Measurements from ENCODE around the gene TRAPPC1.

TRAPPC1 gene

DNA sequence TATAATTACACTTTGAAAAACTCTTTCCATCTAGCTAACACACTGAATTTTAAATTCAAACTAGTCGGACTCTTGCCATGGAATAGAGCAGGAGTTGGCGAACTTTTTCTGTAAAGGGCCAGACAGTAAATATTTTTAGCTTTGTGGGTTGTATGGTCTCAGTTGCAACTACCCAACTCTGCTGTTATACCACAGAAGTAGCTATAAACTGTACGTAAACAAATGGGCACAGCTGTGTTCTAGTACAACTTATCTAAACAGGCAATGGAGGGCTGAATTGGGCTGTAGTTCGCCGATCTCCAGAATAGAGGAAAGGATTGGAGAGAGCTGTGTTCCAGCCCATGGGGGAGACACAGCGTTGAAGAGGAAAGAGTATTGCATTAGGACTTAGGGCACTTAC, 9.0 kb upstream of the TRAPPC1 start:
- no peak for DNase-seq (ENCODE audit: low read depth in 2 of 3, low spot score in 1 of 3)

DNA sequence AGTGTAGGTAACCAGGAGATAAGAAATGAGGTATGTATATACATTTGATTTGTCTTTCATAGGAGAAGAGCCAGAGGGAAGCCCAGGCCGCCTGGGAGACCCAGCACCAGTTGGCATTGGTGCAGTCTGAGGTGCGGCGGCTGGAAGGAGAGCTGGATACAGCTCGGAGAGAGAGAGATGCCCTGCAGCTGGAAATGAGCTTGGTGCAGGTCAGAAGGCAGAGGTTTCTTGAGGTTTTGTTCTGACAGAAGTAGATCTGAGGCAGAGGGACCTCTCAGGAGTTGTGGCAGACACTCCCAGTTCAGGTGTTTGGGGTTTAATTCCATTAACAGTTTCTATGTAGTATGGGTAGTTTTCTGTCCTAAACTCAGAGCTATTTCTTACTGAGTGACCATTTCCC, 8.3 kb upstream of the TRAPPC1 start:
- DNase-seq (ENCODE audit: low read depth in 2 of 3, low spot score in 1 of 3) = no peak

DNA sequence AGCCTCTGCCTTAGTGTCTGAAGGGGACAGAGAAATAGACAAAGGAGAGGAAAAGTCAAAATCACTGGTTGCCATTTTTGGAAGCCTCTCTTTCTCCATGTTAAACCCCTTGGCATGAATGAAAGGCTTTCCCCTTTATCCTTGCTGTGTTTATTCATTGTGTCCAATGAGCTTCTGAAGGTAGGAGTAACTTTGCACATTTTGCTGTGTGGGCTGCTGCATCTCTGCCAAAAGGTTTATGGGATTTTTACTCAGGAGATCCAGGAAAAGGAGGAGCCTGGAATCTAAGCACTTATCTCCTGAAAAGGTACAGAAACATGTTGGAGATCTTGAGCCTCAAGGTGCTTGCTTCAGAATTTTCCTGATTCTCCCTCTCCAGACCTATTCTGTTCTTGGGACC, 4.1 kb upstream of the TRAPPC1 start:
- no peak for DNase-seq (ENCODE audit: low read depth in 2 of 3, low spot score in 1 of 3)

DNA sequence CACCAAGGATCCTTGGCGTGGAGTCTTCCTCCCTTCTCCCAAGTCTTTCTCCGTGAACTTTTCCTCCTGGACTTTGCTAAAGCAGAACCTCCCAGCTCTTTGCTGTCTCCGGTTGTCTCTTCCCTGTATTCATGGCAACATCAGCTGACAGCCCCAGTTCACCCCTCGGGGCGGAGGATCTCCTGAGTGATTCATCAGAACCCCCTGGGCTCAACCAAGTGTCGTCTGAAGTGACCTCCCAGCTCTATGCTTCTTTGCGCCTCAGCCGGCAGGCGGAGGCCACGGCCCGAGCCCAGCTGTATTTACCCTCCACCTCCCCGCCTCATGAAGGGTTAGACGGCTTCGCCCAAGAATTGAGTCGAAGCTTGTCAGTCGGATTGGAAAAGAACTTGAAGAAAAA, 1.2 kb upstream of the TRAPPC1 start:
- DNase-seq (ENCODE audit: low read depth in 2 of 3, low spot score in 1 of 3) = peak in 1 of 3 donors; percentile 12

DNA sequence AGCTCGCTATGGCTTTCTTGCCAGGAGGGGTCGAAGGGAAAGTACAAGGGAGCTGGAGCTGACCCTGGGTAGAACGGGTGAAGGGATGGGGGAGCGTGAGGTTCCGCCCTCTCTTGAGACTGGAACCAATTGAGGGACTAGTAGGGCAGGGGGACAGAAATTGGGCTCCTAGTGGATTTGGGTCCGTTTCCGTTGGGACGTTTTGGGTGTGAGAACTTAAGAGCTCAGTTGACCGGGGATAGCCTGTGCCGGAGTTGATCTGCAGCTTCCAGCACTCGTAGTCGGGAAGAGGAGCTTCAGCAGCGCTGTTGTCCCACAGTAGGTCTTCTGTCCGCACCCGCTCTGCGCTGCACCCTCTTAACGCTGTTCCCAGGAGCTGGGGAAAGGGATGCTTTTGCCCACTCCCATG, 741 bp upstream of the TRAPPC1 start:
- no peak for DNase-seq (ENCODE audit: low read depth in 2 of 3, low spot score in 1 of 3)

DNA sequence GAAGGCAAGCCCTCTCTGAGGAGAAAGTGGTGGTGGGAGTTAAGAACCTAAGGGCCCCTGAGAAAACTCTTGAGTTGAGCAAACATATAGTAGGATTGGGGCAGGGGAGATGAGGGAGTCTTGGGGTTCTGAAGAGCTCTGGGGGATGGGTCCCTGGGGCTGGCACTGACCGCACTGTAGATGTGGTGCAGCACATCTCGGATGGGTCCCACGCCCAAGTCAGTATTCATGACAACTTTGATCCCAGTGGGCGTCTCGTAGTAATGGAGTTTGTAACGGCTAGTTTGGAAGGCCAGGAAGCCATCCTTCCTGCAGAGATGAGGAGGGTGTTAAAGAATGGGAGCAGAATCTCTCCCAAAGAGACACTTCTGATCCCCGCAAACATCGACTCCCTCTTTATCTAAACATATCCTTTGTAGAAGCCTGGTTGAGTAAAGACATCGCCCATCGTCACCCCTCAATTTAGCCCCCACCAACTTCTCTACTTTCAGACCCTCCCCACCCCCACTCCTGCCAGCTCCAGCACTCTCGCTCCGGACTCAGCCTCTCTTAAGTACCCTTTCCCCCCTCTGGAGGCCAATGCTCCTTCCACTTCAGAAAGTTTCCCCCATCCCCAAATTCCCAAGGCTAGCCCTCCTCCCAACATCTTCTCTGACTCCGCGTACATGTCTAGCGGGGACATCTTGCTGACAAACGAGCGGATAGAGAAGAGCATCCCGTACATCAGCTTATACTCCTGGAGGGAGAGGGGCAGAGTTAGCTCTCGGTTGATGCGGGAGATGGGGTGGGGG, 710 bp downstream of the TRAPPC1 start:
- DNase-seq (ENCODE audit: low read depth in 2 of 3, low spot score in 1 of 3) = no peak

DNA sequence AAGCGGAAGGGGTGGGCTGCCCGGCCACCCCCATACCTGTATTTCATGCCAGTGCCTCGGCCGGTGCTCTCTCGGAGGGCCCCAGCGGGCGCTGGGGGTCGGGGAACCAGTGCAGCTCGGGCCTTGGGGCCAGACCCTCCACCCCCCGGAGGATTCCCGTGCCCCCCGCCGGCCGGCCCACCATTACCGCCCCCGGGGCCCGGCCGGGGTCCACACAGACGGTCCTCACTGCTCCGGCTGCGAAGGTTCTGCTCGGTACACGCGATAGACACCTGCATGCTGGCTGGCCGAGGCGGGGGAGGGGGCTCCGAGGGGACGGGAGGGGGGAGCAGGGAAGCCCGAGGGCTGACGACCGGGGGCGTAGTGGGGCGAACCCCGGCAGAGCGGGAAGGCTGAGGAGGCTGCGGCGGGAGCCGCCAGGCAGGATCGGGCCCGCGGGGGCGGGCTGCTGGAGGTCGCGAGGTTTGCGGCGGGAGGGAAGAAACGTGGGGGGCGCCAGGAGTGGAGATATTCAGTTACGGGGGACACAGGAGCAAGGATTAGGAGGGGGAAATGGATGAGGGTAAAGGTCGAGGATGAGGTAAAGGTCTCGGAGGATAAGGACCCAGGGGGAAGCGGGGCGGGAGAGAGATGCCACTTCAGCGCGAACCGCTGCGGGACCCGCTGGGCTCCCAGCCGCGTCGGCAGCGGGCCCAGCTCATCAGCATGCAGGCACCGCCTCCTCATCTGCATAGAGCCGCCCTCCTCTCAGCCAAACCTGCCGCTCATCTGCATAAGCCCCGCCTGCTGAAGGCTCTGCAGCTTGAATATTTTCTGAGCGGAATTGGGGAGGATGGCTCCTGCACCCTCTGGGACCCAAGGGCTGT, 2.4 kb downstream of the TRAPPC1 start, which contains the start of gene KCNAB3:
Gene KCNAB3 (minus strand): TSS at position 699 of the 866 bp plus-strand sequence. CDS start 421 bp downstream, at position 278.
- peak in 2 of 3 donors; percentile 26 to 59 for DNase-seq (ENCODE audit: low read depth in 2 of 3, low spot score in 1 of 3)

DNA sequence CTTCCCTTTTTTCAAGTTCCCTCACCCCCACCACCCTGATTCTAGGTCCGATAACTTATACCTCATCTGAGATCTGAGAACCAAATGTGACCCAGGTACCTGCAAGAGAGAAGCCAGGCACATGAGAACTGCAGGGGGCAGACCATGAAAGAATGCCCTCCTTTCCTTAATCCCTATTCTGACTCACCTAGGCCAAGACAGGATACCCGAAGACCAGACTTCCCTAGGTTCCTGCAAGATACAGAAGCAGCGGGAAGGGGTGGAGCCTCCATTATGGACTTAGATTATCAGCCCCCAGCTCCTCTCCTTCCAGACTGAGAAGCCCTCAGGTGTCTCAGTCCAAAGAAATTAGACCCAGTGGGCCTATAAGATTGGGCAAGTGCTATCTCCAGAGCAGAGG, 4.2 kb downstream of the TRAPPC1 start:
- no peak for DNase-seq (ENCODE audit: low read depth in 2 of 3, low spot score in 1 of 3)

DNA sequence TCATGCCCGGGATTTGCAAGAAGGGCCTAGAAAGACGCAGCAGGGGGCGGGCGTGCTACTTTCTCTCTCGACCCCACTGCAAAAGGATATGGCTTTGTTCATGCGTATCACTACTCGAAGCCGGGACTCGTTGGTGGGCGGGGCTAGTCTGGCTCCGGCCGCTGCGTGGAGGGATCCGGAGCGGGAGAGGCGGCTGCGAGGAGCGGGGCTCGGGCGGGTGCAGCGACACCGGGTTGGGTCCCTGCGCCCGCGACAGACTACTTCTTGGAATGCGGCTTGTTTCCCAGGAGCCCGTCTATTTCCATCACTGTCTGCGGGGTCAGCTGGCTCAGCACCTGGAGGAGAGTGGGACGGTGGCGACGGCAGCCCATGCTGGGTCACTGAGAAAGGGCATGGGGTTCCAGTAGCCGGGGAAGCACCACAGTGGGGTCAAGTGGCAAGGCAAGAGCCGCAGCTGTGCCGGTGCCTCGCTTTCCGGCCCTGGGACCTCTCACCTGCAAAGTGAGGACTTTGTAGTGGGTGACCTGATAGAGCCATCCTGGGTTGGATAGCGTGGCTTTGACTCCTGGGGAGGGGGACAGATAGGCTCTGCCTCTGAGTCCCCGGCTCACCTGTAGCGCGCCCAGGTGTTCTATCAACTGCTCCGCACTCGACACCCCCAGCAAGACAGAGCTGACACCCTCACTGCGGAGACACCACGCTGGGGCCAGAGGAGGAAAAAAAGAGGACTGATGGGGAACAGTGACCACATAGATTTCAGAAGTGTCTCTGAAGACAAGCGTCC, 8.7 kb downstream of the TRAPPC1 start:
- peak; percentile 70 to 73 (median 72) for DNase-seq (ENCODE audit: low read depth in 2 of 3, low spot score in 1 of 3)

DNA sequence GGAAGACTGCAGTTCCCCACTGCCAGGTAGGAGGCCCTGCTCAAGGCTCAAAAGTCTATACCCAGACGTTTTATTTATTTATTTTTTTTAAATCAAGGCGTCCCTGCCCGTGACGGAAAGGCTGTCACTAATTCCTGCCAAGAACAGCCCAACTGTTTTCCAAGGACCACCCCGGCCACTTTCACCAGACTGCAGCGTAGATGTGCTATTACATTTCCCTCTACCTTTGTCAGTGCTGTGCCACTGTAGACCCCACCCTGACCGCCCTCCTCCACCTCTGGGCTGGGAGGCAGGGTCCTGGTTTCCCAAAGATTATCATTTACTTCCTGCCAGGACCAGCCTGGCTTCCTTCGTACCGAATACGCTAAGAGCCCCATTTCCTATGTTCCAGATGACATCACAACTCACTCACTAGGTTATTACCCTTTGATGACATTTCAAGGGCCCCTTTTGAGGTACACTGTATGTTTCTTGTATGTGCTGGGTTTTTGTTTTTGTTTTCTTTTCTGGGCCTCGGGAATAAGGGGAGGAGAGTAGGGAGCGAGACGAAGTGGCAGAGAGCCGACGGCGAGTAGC, 9.4 kb downstream of the TRAPPC1 start:
- DNase-seq (ENCODE audit: low read depth in 2 of 3, low spot score in 1 of 3) = no peak

DNA sequence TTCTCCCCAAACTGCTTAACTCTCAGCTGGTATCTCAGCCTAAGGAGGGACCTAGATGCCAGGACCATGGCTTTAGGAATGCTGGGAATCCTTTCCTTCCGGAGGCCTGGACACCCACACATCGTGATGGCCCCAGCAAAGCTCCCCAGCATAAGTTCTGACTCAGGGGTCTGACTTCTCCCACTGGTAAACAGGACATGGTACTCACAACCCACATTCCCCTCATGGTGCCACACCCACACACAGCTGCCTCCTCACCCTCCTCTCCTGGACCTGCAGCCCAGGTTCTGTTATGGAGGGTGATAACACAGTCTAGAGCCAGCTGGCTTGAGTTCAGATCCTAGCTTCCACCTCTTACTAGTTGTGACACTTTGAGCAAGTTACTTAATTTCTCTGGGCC, 14.9 kb downstream of the TRAPPC1 start:
- DNase-seq (ENCODE audit: low read depth in 2 of 3, low spot score in 1 of 3) = no peak

DNA sequence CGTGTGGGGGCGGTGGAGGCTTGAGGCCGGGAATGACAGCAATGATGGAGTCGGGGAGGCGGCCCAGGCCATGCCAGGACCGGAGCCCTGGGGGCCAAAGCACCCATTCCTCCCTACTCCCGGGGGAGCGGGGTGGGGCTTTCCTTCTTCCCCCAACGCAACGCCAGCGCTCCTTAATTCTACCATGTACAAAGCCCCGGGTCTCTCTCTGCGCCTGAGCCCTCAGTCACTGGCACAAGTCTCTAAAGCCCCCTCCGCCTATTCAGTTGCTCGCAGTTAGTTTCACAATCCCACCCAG, 15.4 kb downstream of the TRAPPC1 start:
- no peak for DNase-seq (ENCODE audit: low read depth in 2 of 3, low spot score in 1 of 3)

DNA sequence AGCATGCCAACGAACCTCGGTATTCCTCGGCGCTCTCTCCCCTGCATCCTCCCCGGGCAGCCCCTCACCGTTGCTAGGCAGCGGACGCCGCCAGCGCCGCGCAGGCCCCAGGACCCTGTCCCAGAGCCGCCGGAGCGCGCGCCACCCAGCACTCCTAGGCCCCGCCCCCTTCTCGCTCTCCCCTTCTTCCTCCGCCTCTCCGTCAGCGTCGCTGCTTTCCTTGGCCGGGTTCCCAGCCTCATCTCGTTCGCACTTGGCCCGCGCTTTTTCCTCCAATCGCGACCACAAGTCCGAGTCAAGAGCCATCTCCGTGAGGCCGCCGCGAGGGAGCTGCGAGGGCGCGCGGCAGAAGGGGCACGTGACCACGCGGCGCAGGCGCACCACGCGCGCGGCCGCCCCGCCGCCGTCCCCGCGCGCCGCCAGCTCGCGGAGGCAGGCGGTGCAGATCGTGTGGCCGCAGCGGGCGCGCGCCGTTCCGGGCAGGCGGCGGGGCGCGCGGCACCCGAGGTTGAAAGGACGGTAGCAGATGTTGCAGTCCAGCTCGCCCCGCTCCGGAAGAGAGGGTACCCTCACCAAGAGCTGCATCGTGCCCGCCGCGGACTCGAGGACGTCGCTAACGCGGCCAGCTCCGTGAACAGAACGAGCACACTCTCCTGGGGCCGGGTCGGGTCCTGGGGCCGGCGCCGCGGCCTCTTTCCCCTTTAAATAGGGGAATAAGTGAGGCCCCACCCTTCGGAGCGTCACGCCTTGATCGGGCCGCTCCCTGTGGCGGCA, 15.9 kb downstream of the TRAPPC1 start, which contains the start of gene RNF227:
Gene RNF227 (minus strand): TSS at position 679 of the 774 bp plus-strand sequence. CDS start 94 bp downstream, at position 585.
- DNase-seq (ENCODE audit: low read depth in 2 of 3, low spot score in 1 of 3) = peak; percentile 80 to 89 (median 85)

DNA sequence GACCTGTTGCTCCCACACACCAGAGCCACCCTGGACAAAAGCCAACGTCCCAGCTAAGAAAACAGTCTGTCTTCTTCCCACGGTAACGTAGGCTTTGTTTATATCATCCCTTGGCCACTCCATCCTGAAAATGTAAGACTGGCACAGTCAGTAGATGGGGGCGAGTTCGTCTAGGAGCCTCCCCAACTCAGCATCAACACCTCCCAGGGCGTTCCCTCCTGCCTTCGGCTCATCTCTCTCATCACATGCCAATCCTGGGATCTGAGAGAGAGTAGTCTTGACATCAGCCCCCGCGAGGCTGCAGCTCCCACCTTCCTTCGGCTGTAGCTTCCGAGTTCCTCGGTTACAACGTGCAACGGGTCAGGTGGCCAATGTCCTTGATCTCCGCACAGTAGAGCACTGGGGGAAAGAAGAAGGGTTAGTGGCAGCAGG, 16.6 kb downstream of the TRAPPC1 start:
- DNase-seq (ENCODE audit: low read depth in 2 of 3, low spot score in 1 of 3) = no peak

DNA sequence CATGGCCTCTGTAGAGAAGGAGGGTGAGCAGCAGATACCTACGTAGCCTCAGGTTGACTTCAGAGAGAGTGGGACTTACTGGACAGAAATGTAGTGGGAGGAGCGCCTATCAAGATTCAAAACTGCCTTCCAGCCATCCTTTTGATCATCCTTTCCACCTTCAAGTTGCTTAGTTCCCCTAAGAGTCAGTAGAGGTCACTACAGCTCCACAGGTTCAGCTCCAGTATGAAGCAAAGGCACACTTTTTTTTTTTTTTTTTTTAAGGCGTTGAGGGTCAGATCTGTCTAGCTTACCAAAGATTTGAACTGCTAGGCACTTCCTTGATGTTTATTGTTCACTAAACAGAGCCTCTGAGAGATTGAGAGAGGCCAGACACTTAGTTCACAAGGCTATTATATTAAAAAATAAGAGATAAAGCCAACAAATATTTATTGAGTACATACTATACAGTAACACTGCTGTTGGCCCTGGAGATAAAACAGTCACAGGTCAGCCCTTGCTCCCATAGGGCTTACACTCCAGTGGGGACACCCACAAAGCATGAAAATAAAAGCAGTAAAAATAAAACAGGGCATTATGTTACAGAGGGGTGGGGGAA, 18.7 kb downstream of the TRAPPC1 start:
- DNase-seq (ENCODE audit: low read depth in 2 of 3, low spot score in 1 of 3) = peak in 1 of 3 donors; percentile 34

DNA sequence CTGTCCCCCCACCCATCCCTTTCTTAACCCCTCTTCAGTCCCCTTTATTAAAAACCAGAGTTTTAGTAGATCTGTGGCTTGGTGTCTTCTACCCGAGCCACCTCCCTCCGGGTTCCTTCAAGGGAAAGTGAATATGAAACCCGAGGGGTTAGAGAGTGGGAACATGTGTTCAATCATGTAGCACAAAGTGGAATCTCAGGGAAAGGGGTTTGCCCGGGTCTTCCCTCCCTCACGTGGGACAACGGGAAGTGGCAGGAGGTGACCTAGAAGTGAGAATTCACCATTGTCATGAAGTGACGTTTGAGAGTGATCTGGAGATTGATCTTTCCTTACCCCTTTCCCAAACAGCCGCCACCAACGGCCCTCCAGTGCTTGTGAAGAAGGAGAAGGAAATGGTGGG, 20.6 kb downstream of the TRAPPC1 start:
- no peak for DNase-seq (ENCODE audit: low read depth in 2 of 3, low spot score in 1 of 3)

DNA sequence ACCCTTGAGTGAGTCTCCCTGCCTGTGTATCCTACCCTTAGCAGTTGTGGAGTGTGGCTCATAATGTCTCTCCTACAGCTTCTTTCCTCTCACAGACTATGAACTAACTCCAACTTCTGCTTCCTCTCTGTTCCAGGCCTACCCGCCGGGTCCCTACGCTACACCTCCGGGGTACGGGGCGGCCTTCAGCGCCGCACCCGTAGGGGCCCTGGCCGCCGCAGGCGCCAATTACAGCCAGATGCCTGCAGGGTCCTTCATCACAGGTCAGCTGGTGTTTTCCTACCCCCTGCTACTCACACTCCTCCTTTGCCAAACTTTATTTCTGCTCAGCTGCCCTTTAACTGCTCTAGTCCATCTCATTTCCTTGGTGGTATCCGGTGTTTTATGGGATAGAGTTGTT, 21.0 kb downstream of the TRAPPC1 start:
- DNase-seq (ENCODE audit: low read depth in 2 of 3, low spot score in 1 of 3) = no peak

DNA sequence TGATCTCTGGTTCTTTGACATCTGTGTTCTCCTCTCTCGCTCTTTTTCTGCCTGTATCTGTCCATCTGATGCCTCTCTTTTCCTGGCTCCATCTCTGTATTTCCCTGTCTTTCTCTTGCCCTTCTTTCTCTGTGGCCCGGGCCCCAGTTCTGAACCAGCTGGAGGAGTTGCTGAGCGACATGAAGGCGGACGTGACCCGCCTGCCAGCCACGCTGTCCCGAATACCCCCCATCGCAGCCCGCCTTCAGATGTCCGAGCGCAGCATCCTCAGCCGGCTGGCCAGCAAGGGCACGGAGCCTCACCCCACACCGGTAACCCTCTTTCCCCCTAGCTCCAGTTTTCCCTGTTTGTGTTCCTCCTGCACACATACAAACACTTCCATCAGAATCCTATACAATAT, 21.5 kb downstream of the TRAPPC1 start:
- DNase-seq (ENCODE audit: low read depth in 2 of 3, low spot score in 1 of 3) = no peak

DNA sequence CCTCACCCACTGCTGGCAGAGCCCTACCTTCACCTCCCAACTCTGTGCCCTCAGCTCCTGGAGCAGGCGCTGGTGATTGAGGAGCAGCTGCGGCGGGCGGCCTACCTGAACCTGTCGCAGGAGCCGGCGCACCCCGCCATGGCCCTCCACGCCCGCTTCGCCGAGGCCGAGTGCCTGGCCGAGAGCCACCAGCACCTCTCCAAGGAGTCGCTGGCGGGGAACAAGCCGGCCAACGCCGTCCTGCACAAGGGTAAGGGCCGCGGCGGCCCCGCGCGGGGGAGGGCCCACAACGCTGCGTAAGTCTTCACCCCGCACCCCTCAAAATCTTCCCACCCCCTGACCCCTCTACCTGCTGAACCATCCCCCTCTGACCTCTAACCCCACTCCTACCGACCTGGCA, 22.7 kb downstream of the TRAPPC1 start:
- DNase-seq (ENCODE audit: low read depth in 2 of 3, low spot score in 1 of 3) = no peak

Data from stimulated activated CD4-positive, alpha-beta T cell treated with anti-CD3 and anti-CD28 coated beads, Interleukin-12 subunit alpha, Interleukin-12 subunit beta, amount 100 ng/mL, for 48 hours (primary cell).